Measurements from ENCODE around the gene ZNF391. TPM values are rescaled to one million over a fixed set of nuclear protein-coding genes. Genes with fewer than 3 reads are reported as not detected.

ZNF391 gene
- 5.3 TPM for total RNA-seq

GRCh38 chr6:27388293-27389197, at the start of gene ZNF391:
Gene ZNF391 (plus strand): TSS chr6:27388759. CDS start chr6:27400371, 11,612 bp downstream.

Small RNAs within 50 kb of the gene (small RNA-seq; reads per million reads assigned to genes)
- not detected for gene MCFD2P1 (ENCODE audit: low replicate concordance)

Other genes with a start within 250 kb of the ZNF391 start
- gene PRSS16, start 141.1 kb upstream of the ZNF391 start, total RNA-seq: 0.31 TPM
- gene POM121L2, start 76.5 kb upstream of the ZNF391 start, total RNA-seq: not detected
- 29.1 TPM for gene ZNF184, start 84.3 kb downstream of the ZNF391 start, total RNA-seq

Measured in parietal lobe (tissue), 2 donors.